ENCODE measurements around the gene METTL5. TPM values are rescaled to one million over a fixed set of nuclear protein-coding genes. Genes with fewer than 3 reads are reported as not detected.
"Not testable (repeated sequence)": the region's sequence is repeated elsewhere in the genome, so short reads cannot be mapped to it uniquely, and the experiment has no call there.

METTL5 gene
- total RNA-seq, 1 donor from 2014 or later: 22.1 TPM

DNA sequence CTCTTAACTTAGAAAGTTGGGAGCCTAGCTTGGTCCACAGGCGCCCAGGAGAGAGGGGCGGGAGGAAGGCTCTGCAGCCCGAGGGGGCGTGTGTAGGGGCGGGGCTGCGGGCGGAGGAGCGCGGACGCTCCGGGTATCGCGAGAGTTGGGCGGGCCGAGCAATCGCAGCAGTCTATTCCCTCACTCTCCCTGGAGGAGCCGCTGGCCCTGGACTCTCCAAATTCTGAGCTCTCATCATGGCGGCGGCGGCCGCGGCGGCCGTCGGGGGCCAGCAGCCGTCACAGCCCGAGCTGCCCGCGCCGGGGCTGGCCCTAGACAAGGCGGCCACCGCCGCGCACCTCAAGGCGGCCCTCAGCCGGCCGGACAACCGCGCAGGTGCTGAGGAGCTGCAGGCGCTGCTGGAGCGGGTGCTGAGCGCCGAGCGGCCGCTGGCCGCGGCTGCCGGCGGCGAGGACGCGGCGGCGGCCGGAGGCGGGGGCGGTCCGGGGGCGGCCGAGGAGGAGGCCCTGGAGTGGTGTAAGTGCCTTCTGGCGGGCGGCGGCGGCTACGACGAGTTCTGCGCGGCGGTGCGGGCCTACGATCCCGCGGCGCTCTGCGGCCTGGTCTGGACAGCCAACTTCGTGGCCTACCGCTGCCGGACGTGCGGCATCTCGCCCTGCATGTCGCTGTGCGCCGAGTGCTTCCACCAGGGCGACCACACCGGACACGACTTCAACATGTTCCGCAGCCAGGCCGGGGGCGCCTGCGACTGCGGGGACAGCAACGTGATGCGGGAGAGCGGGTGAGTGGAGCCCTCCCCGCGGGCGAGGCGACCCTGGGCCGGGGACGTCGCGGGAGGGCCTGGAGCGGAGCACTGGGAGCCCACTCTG, 2.8 kb upstream of the METTL5 start, which contains the start of gene UBR3:
Gene UBR3, plus strand, starts transcription at position 183 of the 869 bp plus-strand sequence. Its CDS starts 54 bp downstream, at position 237.
- H3K36me3 ChIP-seq: no peaks in the 10 kb centered on the region
- H3K4me1 ChIP-seq: peaks cover 72% of the 10 kb centered on the region
- intact Hi-C loops (cut with DNase I): no loop called here
- TF ChIP-seq, protein P1, sequence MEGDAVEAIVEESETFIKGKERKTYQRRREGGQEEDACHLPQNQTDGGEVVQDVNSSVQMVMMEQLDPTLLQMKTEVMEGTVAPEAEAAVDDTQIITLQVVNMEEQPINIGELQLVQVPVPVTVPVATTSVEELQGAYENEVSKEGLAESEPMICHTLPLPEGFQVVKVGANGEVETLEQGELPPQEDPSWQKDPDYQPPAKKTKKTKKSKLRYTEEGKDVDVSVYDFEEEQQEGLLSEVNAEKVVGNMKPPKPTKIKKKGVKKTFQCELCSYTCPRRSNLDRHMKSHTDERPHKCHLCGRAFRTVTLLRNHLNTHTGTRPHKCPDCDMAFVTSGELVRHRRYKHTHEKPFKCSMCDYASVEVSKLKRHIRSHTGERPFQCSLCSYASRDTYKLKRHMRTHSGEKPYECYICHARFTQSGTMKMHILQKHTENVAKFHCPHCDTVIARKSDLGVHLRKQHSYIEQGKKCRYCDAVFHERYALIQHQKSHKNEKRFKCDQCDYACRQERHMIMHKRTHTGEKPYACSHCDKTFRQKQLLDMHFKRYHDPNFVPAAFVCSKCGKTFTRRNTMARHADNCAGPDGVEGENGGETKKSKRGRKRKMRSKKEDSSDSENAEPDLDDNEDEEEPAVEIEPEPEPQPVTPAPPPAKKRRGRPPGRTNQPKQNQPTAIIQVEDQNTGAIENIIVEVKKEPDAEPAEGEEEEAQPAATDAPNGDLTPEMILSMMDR (IDR thresholded peaks at IDR 0.05): peak in 1 of 3 experiments; percentile 27
- TF ChIP-seq POLR2A (IDR thresholded peaks at IDR 0.05) (peak in 1 of 2 donors; percentile 86), POLR2AphosphoS5 (IDR thresholded peaks at IDR 0.05; ENCODE audit: insufficient read depth in 1 of 2, low read depth in 1 of 2) (peak; percentile 67 to 83)
- H3K4me3 ChIP-seq: peak within 1 kb of the TSS; percentile 95 to 97
- peak within 1 kb of the TSS; percentile 81 for H3K27ac ChIP-seq
- H3K27me3 ChIP-seq: no peaks in the 10 kb centered on the region
- peak in 1 of 2 donors; percentile 91 for DNase-seq (ENCODE audit: extremely low spot score in 2 of 2)
- no peaks in the 10 kb centered on the region for H3K9me3 ChIP-seq

DNA sequence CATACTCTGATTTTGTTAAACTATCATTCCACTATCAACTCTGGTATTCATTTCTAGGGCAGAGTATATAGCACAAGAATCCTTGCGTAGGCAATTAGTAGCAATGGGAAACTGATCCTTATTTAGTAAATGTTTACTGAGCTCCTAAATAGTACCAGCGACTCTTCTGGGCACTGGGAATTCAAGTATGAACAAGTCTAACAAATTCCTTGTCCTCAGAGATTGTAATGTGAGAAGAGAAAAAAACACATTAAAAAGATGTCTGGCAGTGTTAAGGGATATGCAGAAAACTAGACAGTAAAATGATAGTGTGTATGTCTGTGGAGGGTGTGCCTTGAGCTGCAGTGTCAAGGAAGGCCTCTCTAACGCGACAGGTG, 721 bp downstream of the METTL5 start:
- TF ChIP-seq POLR2AphosphoS5 (IDR thresholded peaks at IDR 0.05; ENCODE audit: insufficient read depth in 1 of 2, low read depth in 1 of 2): no peak
- TF ChIP-seq, protein P1 (IDR thresholded peaks at IDR 0.05): no peak
- no peak for TF ChIP-seq POLR2A (IDR thresholded peaks at IDR 0.05)
- no peaks in the 10 kb centered on the region for H3K27me3 ChIP-seq
- no peaks in the 10 kb centered on the region for H3K9me3 ChIP-seq
- no peak for DNase-seq (ENCODE audit: extremely low spot score in 2 of 2)
- peak overlapping the region; percentile 71 for H3K27ac ChIP-seq
- intact Hi-C loops (cut with DNase I): no loop called here
- peaks cover 0 to under 1% of the 10 kb centered on the region in 2 donors for H3K36me3 ChIP-seq
- H3K4me1 ChIP-seq: peaks cover 46% of the 10 kb centered on the region
- peak overlapping the region; percentile 65 to 74 for H3K4me3 ChIP-seq

DNA sequence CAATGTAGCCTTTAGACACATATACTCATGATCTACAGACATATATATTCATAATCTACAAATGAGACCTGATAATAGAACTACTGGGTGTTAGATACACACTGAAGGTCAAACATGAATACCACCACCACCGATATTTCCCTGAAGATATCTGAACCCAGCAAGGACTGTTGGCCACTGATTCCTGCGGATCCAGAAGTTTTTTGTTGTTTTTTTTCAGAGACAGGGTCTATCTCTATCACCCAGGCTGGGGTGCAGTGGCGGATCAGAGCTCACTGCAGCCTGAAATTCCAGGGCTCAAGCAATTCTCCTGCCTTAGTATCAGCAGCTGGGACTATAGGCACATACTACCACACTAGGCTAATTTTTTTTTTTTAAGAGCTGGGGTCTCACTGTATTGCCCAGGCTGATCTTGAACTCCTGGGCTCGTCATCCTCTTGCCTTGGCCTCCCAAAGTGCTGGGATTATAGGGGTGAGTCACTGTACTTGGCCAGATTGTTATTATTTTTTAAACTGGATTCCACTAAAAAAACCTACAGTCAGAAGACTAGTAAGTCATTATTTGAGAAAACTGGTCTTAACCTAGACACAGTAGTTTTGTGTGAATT, 1.8 kb downstream of the METTL5 start:
- DNase-seq (ENCODE audit: extremely low spot score in 2 of 2): no peak
- H3K27ac ChIP-seq: no peak overlapping the region
- no peaks in the 10 kb centered on the region for H3K9me3 ChIP-seq
- peaks cover 0 to 7% of the 10 kb centered on the region in 2 donors for H3K36me3 ChIP-seq
- no peaks in the 10 kb centered on the region for H3K27me3 ChIP-seq
- no peak overlapping the region for H3K4me3 ChIP-seq
- TF ChIP-seq POLR2AphosphoS5 (IDR thresholded peaks at IDR 0.05; ENCODE audit: insufficient read depth in 1 of 2, low read depth in 1 of 2) (no peak), POLR2A (IDR thresholded peaks at IDR 0.05) (no peak)
- TF ChIP-seq, protein P1 (IDR thresholded peaks at IDR 0.05): no peak
- H3K4me1 ChIP-seq: peaks cover 39% of the 10 kb centered on the region
- intact Hi-C loops (cut with DNase I): loop anchor here (1.0 kb wide), 1 partner anchor 22 kb away; no protein-coding TSS in a partner anchor

DNA sequence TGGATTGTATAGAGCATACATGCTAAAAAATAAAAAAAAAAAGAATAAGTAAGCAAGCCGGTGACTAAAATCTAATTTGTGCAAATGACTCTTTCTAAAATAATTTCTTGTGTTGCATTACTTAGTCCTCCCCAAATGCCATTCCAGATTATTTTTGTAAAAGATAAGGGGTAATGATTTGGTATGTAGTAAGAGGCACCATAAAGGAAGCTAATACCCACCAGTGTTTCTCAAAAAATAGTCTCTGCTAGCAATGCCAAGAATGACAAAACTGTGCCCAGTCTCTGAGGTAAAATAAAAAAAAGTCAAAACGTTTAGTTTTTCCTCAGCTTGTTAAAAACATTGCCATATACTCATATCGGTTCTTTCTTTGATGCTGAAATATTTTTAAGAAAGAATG, 2.7 kb downstream of the METTL5 start:
- Histone ChIP-seq H3K36me3 (peaks cover 0 to 16% of the 10 kb centered on the region in 2 donors), H3K9me3 (no peaks in the 10 kb centered on the region), H3K27me3 (no peaks in the 10 kb centered on the region), H3K4me1 (peaks cover 38% of the 10 kb centered on the region), H3K27ac (no peak overlapping the region), H3K4me3 (no peak overlapping the region)
- intact Hi-C loops (cut with DNase I): loop anchor here (1.0 kb wide), 1 partner anchor 21 kb away; no protein-coding TSS in a partner anchor
- no peak for DNase-seq (ENCODE audit: extremely low spot score in 2 of 2)
- no peak for TF ChIP-seq POLR2AphosphoS5 (IDR thresholded peaks at IDR 0.05; ENCODE audit: insufficient read depth in 1 of 2, low read depth in 1 of 2)
- TF ChIP-seq, protein P1 (IDR thresholded peaks at IDR 0.05): no peak
- no peak for TF ChIP-seq POLR2A (IDR thresholded peaks at IDR 0.05)

DNA sequence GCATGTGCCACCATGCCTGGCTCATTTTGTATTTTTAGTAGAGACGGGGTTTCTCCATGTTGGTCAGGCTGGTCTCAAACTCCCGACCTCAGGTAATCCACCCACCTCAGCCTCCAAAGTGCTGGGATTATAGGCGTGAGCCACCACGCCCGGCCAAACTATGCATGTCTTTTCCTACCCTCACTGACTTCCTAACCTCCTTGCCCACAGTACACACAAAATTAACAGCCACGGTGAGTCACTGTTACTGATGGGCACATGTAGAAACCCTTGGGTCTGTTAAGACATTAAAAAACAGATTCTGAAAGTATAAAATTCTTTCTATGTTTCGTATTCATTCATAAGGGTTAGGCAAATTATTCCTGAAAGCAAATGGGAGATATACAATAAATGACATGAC, 4.6 kb downstream of the METTL5 start:
- H3K4me3 ChIP-seq; H3K27ac ChIP-seq; intact Hi-C loops (cut with DNase I); DNase-seq (ENCODE audit: extremely low spot score in 2 of 2); H3K9me3 ChIP-seq; H3K27me3 ChIP-seq: not testable (repeated sequence)
- Histone ChIP-seq H3K36me3 (peaks cover 0 to 24% of the 10 kb centered on the region in 2 donors), H3K4me1 (peaks cover 27% of the 10 kb centered on the region)

All from vagina (tissue), 2 donors.